Chondrocyte (in vitro differentiated cells): ENCODE measurements around the gene PARVB. TPM values are rescaled to one million over a fixed set of nuclear protein-coding genes. Genes with fewer than 3 reads are reported as not detected.

ENCODE experiments used
- DNase-seq: peaks from one replicate; pipeline ENCODE4 v3.0.0; 2021; ENCODE audit warnings: mixed read lengths, low spot score
- H3K27ac Mint-ChIP-seq: one replicate; pipeline ENCODE4 v1.8.0; 2021; ENCODE audit warnings: mild to moderate bottlenecking, moderate library complexity, mixed read lengths; ENCODE audit not compliant: unreplicated experiment
- H3K27me3 Mint-ChIP-seq: 2 replicates; pipeline ENCODE4 v1.8.0; 2021; ENCODE audit warnings: low read depth, mixed read lengths
- H3K36me3 Mint-ChIP-seq: 2 replicates; pipeline ENCODE4 v1.8.0; 2021; ENCODE audit warnings: low read depth, mixed read lengths
- H3K4me1 Mint-ChIP-seq: 2 replicates; pipeline ENCODE4 v1.8.0; 2021; ENCODE audit warnings: low read depth, mild to moderate bottlenecking, mixed read lengths
- H3K4me3 Mint-ChIP-seq: one replicate; pipeline ENCODE4 v1.8.0; 2021; ENCODE audit warnings: mild to moderate bottlenecking, moderate library complexity, mixed read lengths; ENCODE audit not compliant: unreplicated experiment
- H3K9me3 Mint-ChIP-seq: 2 replicates; pipeline ENCODE4 v1.8.0; 2021; ENCODE audit warnings: low read depth, mixed read lengths
- CTCF ChIP-seq: fragments of 200-600 bp; sonication (generic); IDR thresholded peaks from 2 replicates; pipeline ENCODE4 v1.5.0; 2021; ENCODE audit warnings: antibody characterized with exemption, mild to moderate bottlenecking, moderate library complexity
- total RNA-seq: library from RNA; stranded (reverse); gene quantifications from 3 replicates; pipeline ENCODE4 v1.2.1, GENCODE V29; 2021

PARVB gene
- total RNA-seq, 1 donor from 2014 or later: 33.6 TPM

- H3K4me3 Mint-ChIP-seq: no peak overlapping the region
- peaks cover 47% of the 10 kb centered on the region for H3K36me3 Mint-ChIP-seq
- no peak for DNase-seq
- H3K27ac Mint-ChIP-seq: no peak overlapping the region
- H3K27me3 Mint-ChIP-seq: no peaks in the 10 kb centered on the region
- H3K9me3 Mint-ChIP-seq: no peaks in the 10 kb centered on the region
- peaks cover 6% of the 10 kb centered on the region for H3K4me1 Mint-ChIP-seq
- TF ChIP-seq CTCF: no peak
Observed at GRCh38 chr22:43994416-43994815, 29.7 kb upstream of the PARVB start.

GRCh38 chr22:43995057-43995685 lies 28.9 kb upstream of the PARVB start:
- no peak overlapping the region for H3K4me3 Mint-ChIP-seq
- peaks cover 6% of the 10 kb centered on the region for H3K4me1 Mint-ChIP-seq
- TF ChIP-seq CTCF: no peak
- H3K27ac Mint-ChIP-seq: no peak overlapping the region
- no peaks in the 10 kb centered on the region for H3K9me3 Mint-ChIP-seq
- peaks cover 43% of the 10 kb centered on the region for H3K36me3 Mint-ChIP-seq
- DNase-seq: no peak
- no peaks in the 10 kb centered on the region for H3K27me3 Mint-ChIP-seq

- TF ChIP-seq CTCF: no peak
- no peaks in the 10 kb centered on the region for H3K27me3 Mint-ChIP-seq
- H3K9me3 Mint-ChIP-seq: no peaks in the 10 kb centered on the region
- peaks cover 44% of the 10 kb centered on the region for H3K36me3 Mint-ChIP-seq
- DNase-seq: no peak
- H3K27ac Mint-ChIP-seq: no peak overlapping the region
- H3K4me3 Mint-ChIP-seq: no peak overlapping the region
- peaks cover 6% of the 10 kb centered on the region for H3K4me1 Mint-ChIP-seq
Observed at GRCh38 chr22:43995798-43996169, 28.3 kb upstream of the PARVB start.

- Mint-ChIP-seq H3K27ac (no peak overlapping the region), H3K9me3 (no peaks in the 10 kb centered on the region), H3K4me1 (peaks cover 6% of the 10 kb centered on the region), H3K36me3 (peaks cover 43% of the 10 kb centered on the region), H3K4me3 (no peak overlapping the region), H3K27me3 (no peaks in the 10 kb centered on the region)
- DNase-seq: no peak
- TF ChIP-seq CTCF: no peak
Observed at GRCh38 chr22:43996170-43996980, 27.7 kb upstream of the PARVB start.

GRCh38 chr22:43996981-43997265 lies 27.2 kb upstream of the PARVB start:
- Mint-ChIP-seq H3K4me3 (no peak overlapping the region), H3K4me1 (peaks cover 6% of the 10 kb centered on the region), H3K27me3 (no peaks in the 10 kb centered on the region), H3K9me3 (no peaks in the 10 kb centered on the region), H3K27ac (no peak overlapping the region), H3K36me3 (peaks cover 39% of the 10 kb centered on the region)
- no peak for TF ChIP-seq CTCF
- DNase-seq: no peak
